Testis (tissue), 2 donors: ENCODE data around the gene PVR.
A peak's percentile ranks its signal among the peaks of the same experiment; 100 is the strongest.

ENCODE experiments used
- CTCF ChIP-seq, 3 experiments: fragments of 450-650 bp in 2 of 3; fragments of 200-600 bp in 1 of 3; sonication (generic) in 1 of 3; IDR thresholded peaks; one replicate each; pipeline ENCODE4 v1.5.1; 2016 to 2019; ENCODE audit warnings: antibody characterized with exemption in 3 of 3, mild to moderate bottlenecking in 2 of 3, moderate library complexity in 1 of 3
- POLR2A ChIP-seq: fragments of 450-650 bp; IDR thresholded peaks from one replicate; pipeline ENCODE4 v1.6.1; 2017; ENCODE audit warnings: antibody characterized with exemption, mild to moderate bottlenecking, moderate library complexity

GRCh38 chr19:44689290-44690130 lies 45.8 kb downstream of the PVR start:
- TF ChIP-seq CTCF (IDR thresholded peaks at IDR 0.05) (peak; percentile 66 to 89 (median 86)), POLR2A (no peak)
